Measurements from ENCODE around the gene TAAR1.

DNA sequence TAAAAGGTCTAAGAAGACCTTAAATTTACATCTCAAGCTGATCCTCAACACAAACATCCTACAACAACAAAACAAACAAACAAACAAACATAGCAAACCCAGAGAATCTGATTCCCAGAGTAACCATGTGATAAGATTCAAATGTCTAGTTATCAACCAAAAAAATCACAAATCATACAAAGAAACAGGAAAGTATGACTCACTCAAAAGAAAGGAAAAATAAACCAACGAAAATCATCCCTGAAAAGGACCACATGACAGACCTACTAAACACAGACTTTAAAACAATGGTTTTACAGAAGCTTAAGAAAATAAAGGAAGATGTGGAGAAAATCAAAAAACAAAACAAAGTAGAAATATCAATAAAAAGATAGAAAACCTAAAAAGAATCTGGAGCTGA is 36.8 kb upstream of the TAAR1 start:
- TF ChIP-seq, protein P1, sequence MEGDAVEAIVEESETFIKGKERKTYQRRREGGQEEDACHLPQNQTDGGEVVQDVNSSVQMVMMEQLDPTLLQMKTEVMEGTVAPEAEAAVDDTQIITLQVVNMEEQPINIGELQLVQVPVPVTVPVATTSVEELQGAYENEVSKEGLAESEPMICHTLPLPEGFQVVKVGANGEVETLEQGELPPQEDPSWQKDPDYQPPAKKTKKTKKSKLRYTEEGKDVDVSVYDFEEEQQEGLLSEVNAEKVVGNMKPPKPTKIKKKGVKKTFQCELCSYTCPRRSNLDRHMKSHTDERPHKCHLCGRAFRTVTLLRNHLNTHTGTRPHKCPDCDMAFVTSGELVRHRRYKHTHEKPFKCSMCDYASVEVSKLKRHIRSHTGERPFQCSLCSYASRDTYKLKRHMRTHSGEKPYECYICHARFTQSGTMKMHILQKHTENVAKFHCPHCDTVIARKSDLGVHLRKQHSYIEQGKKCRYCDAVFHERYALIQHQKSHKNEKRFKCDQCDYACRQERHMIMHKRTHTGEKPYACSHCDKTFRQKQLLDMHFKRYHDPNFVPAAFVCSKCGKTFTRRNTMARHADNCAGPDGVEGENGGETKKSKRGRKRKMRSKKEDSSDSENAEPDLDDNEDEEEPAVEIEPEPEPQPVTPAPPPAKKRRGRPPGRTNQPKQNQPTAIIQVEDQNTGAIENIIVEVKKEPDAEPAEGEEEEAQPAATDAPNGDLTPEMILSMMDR (IDR thresholded peaks at IDR 0.05): no peak
- TF ChIP-seq POLR2AphosphoS5 (IDR thresholded peaks at IDR 0.05): no peak
- no peak for TF ChIP-seq POLR2A (IDR thresholded peaks at IDR 0.05)

Measured in stomach (tissue), 4 donors.